Spleen (tissue), 13 donors: ENCODE results near the gene RABEPK. TPM values are rescaled to one million over a fixed set of nuclear protein-coding genes. Genes with fewer than 3 reads are reported as not detected.

Experiments used
- DNase-seq: peaks from one replicate; pipeline ENCODE4 v3.0.0-alpha.2; 2020
- H3K27ac ChIP-seq, 8 donors: fragments of 200-600 bp; sonication (generic) in 7 of 8; 1 replicate in 4 of 8; 2 replicates in 4 of 8; pipeline versions ENCODE4 v1.5.0 to v1.8.0; 2016 to 2021; ENCODE audit warnings: inconsistent platforms in 4 of 8, mild to moderate bottlenecking in 4 of 8, moderate library complexity in 1 of 8
- H3K27me3 ChIP-seq, 7 donors: fragments of 200-600 bp; sonication (generic) in 6 of 7; replicated peaks in 1 of 7; 1 replicate in 4 of 7; 2 replicates in 3 of 7; pipeline versions ENCODE4 v1.5.0 to v1.8.0; 2016 to 2021; ENCODE audit warnings: inconsistent platforms in 3 of 7, mild to moderate bottlenecking in 1 of 7
- H3K36me3 ChIP-seq, 6 donors: fragments of 200-600 bp; sonication (generic) in 5 of 6; 1 replicate in 4 of 6; 2 replicates in 2 of 6; pipeline versions ENCODE4 v1.5.0 to v1.8.0; 2016 to 2021; ENCODE audit warnings: inconsistent platforms in 2 of 6
- H3K4me1 ChIP-seq, 6 donors: fragments of 200-600 bp; sonication (generic) in 5 of 6; 1 replicate in 3 of 6; 2 replicates in 3 of 6; pipeline versions ENCODE4 v1.5.0 to v1.8.0; 2016 to 2021; ENCODE audit warnings: inconsistent platforms in 3 of 6
- H3K4me3 ChIP-seq, 8 donors: fragments of 200-600 bp; sonication (generic) in 7 of 8; 1 replicate in 4 of 8; 2 replicates in 4 of 8; pipeline versions ENCODE4 v1.5.0 to v1.8.0; 2016 to 2021; ENCODE audit warnings: inconsistent platforms in 4 of 8, mild to moderate bottlenecking in 4 of 8, moderate library complexity in 2 of 8
- H3K9me3 ChIP-seq, 8 donors: fragments of 200-600 bp; sonication (generic) in 7 of 8; 1 replicate in 4 of 8; 2 replicates in 4 of 8; pipeline versions ENCODE4 v1.5.0 to v1.8.0; 2016 to 2021; ENCODE audit warnings: inconsistent platforms in 4 of 8
- CTCF ChIP-seq, 11 experiments: fragments of 200-600 bp in 7 of 11; fragments of 450-650 bp in 4 of 11; sonication (generic) in 4 of 11; IDR thresholded peaks in 8 of 11; conservative IDR thresholded peaks in 3 of 11; 1 replicate in 7 of 11; 2 replicates in 4 of 11; pipeline versions ENCODE4 v1.4.0 to v1.8.0; 2016 to 2021; ENCODE audit warnings: antibody characterized with exemption in 11 of 11, inconsistent platforms in 4 of 11, mild to moderate bottlenecking in 1 of 11
- POLR2A ChIP-seq, 3 donors: fragments of 450-650 bp; IDR thresholded peaks; one replicate each; pipeline ENCODE4 v1.5.1; 2017; ENCODE audit warnings: antibody characterized with exemption in 3 of 3, mild to moderate bottlenecking in 1 of 3
- POLR2AphosphoS5 ChIP-seq, 3 donors: sonication (generic); formaldehyde crosslinking; IDR thresholded peaks; one replicate each; pipeline ENCODE4 v1.5.1; 2017; ENCODE audit warnings: antibody characterized with exemption in 3 of 3
- WGBS, 5 donors: extraction: QIAGEN DNeasy Blood & Tissue Kit in 3 of 5; methylation state at CpG; one replicate each; pipeline versions ENCODE4 v1.1.5 to v1.1.7; 2013 to 2018; 5-methylcytosine and 5-hydroxymethylcytosine counted together
- intact Hi-C: fragments of 100-400 bp; cut with DNase I; formaldehyde crosslinking; loops from one replicate; pipeline ENCODE4 v1.15.0; 2023; ENCODE audit warnings: low total_unique reads
- long read RNA-seq, 2 donors: transcript quantifications; one replicate each; lab custom pipeline, GENCODE V29; 2026
- polyA plus RNA-seq, 3 donors: library from polyadenylated mRNA; stranded (reverse); fragments of 200-250 nt; gene quantifications; one replicate each; pipeline ENCODE4 v1.2.1, GENCODE V29; 2013
- total RNA-seq, 7 donors: library from RNA; depleted of rRNA in 3 of 7; stranded (reverse); fragments of >200 nt in 3 of 7; fragmentation: NEBNext Ultra II Directional in 4 of 7; extraction: Animal tissue kit (Norgen Biotek cat#: 25700) in 4 of 7; gene quantifications; one replicate each; pipeline versions ENCODE4 v1.1.0 to v1.2.1, GENCODE V29; 2016 to 2021
- donor health status: healthy with polysubstance abuse.
- donor health status: DM: no; HTN: no; CAD: no; lungs with moderate emphysema.
- donor health status: DM: no; HTN: no; CAD: no.
- donor health status: Bipolar disorder and iron deficiency.
- donor health status: healthy.
- donor health status: DM: no; HTN: no; CAD: no.
- donor health status: DM: yes; HTN: yes; CAD: no.

RABEPK gene
- 10 to 100 TPM in 4 of 7 donors, 1 to 10 TPM in 3; 6.2 to 14.0 (median 10.4) TPM for total RNA-seq
- polyA plus RNA-seq = 10 to 100 TPM; 15.3 to 17.1 (median 16.8) TPM
- long read RNA-seq, donor 1, transcript RABEPK-204 (9 exons, 1,466 nt) = major isoform, 5 of 241 reads
- long read RNA-seq, donor 1, partial matches to known transcripts = 135 of 241 reads
- long read RNA-seq, donor 1, other reads (novel, unspliced or antisense) = 98 of 241 reads
- long read RNA-seq, donor 2, partial matches to known transcripts = 95 of 188 reads
- long read RNA-seq, donor 2, other reads (novel, unspliced or antisense) = 90 of 188 reads

DNA sequence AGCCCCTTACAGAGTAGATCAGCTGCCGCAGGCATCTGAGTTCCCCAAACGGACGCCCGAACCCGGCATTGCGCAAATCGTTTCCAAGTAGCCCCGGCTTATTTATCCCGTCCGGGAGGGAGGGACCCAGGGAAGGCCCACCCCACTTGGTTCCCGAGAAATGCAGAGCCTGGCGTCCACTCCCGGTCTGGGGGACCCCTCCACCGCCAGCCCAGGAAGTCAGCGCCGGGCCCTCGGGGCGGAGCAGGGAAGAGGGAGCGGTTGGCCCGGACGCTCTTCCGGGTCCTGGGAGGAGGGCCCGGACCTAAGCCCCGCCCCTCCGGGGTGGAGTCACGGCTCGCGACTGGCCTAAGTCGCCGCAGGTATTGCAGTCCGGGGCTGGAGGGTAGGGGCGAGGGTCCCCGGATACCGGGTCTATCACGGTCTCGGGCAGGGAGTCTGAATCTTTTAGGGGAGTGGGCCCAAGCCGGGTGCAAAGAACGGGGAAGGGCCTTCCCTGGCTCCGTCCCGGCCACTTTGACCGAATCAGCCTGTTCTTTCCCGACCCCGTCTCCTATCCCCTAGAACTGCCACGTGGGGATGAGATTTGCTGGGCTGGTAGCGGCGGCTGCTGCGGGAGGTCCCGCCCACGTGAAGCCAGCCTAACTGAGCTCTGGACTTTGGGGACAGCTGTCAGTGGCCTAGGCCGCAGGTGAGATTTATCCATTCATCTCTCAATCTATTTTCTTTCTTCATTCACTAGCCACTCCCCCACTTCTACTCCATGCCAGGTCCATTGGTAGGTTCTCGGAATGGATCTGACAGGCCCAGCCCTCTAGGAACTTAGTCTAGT lies at the start of gene RABEPK:
TSS of gene RABEPK (plus strand) at position 327 of the 832 bp plus-strand sequence. CDS start 2,472 bp downstream, outside the sequence.
- TF ChIP-seq POLR2A (IDR thresholded peaks at IDR 0.05) (peak in 2 of 3 donors; percentile 64 to 80), CTCF (IDR thresholded peaks at IDR 0.05 in 8 of 11, conservative IDR thresholded peaks at IDR 0.05 in 3 of 11) (peak in 1 of 11 experiments; percentile 38), POLR2AphosphoS5 (IDR thresholded peaks at IDR 0.05) (peak; percentile 96 to 97 (median 96))
- Histone ChIP-seq H3K9me3 (no peaks in the 10 kb centered on the region), H3K36me3 (peaks cover 0 to 27% (median 8%) of the 10 kb centered on the region in 6 donors), H3K4me3 (peak within 1 kb of the TSS; percentile 49 to 84 (median 69)), H3K27ac (peak within 1 kb of the TSS; percentile 87 to 98 (median 96)), H3K27me3 (no peaks in the 10 kb centered on the region), H3K4me1 (peaks cover 5 to 36% (median 17%) of the 10 kb centered on the region in 6 donors)
- WGBS, 5 donors = 0 to 1% (median 1%) methylated on average over 21 to 51 of the region's 51 CpGs
- intact Hi-C loops = no loop called here
- peak; percentile 98 for DNase-seq

GRCh38 chr9:125151730-125152129 lies 48.6 kb upstream of the RABEPK start:
- intact Hi-C loops = no loop called here
- H3K4me3 ChIP-seq = no peak overlapping the region
- H3K36me3 ChIP-seq = peaks cover 0 to 89% (median 64%) of the 10 kb centered on the region in 6 donors
- DNase-seq = no peak
- no peaks in the 10 kb centered on the region for H3K27me3 ChIP-seq
- H3K9me3 ChIP-seq = no peaks in the 10 kb centered on the region
- no peak for TF ChIP-seq POLR2AphosphoS5 (IDR thresholded peaks at IDR 0.05)
- WGBS, 5 donors = 78 to 96% (median 95%) methylated on average over 2 of the region's 2 CpGs
- peaks cover 0 to 1% (median 0%) of the 10 kb centered on the region in 6 donors for H3K4me1 ChIP-seq
- no peak overlapping the region for H3K27ac ChIP-seq

DNA sequence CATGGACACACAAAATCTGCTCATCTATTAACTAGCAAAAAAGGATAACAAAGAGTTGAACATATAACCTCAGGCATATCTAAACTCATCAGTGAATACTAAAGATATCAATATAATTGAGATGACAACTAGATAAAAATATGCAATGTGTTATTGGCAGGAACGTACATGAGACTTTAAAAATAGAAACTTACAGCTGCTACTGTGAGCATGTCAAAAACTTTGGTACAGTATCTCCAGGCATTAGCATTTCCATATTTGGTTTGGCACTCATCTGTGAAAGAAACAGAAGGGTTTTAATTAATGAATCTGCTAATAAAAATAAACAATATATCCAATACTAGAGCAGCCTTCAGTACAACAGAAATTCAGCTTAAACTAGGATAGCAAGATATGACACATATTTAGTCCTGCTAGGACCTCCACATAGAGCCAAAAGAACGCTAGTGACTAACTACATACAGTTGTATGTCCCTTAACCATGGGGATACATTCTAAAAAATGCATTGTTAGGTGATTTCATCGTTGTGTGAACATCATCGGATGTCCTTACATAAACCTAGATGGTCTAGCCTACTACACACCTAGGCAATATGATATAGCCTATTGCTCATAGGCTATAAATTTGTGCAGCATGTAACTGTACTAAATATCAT lies 46.5 kb upstream of the RABEPK start:
- WGBS, 5 donors = 88 to 93% (median 91%) methylated on average over 4 of the region's 4 CpGs
- Histone ChIP-seq H3K4me3 (no peak overlapping the region), H3K9me3 (no peaks in the 10 kb centered on the region), H3K4me1 (peaks cover 0 to 3% (median 0%) of the 10 kb centered on the region in 6 donors), H3K27ac (no peak overlapping the region), H3K27me3 (no peaks in the 10 kb centered on the region), H3K36me3 (peaks cover 0 to 98% (median 69%) of the 10 kb centered on the region in 6 donors)
- DNase-seq = no peak
- TF ChIP-seq CTCF (IDR thresholded peaks at IDR 0.05 in 8 of 11, conservative IDR thresholded peaks at IDR 0.05 in 3 of 11) (no peak), POLR2A (IDR thresholded peaks at IDR 0.05) (no peak), POLR2AphosphoS5 (IDR thresholded peaks at IDR 0.05) (no peak)
- intact Hi-C loops = no loop called here

DNA sequence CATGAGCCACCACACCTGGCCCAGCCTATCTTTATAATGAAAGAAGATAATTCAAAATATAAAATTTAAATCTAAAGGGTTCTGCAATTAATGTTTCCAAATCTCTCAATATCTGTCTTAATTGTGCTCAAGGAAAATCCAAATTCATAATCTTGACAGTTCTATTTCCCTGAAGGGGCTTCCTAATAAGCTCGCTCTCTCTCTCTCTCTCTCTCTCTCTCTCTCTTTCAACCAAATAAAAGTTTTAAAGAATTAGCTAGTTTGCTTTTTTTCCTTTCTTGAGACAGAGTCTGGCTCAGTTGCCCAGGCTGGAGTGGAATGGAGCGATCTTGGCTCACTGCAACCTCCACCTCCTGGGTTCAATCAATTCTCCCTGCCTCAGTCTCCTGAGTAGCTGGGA lies 43.8 kb upstream of the RABEPK start:
- WGBS, 5 donors = 93 to 100% (median 98%) methylated on average over 2 of the region's 2 CpGs
- Histone ChIP-seq H3K9me3 (no peaks in the 10 kb centered on the region), H3K27ac (no peak overlapping the region), H3K4me3 (no peak overlapping the region), H3K27me3 (no peaks in the 10 kb centered on the region), H3K4me1 (peaks cover 0 to 9% (median 3%) of the 10 kb centered on the region in 6 donors), H3K36me3 (peaks cover 0 to 83% (median 46%) of the 10 kb centered on the region in 6 donors)
- DNase-seq = no peak
- TF ChIP-seq POLR2AphosphoS5 (IDR thresholded peaks at IDR 0.05) = no peak
- no peak for TF ChIP-seq POLR2A (IDR thresholded peaks at IDR 0.05)
- TF ChIP-seq CTCF (IDR thresholded peaks at IDR 0.05 in 8 of 11, conservative IDR thresholded peaks at IDR 0.05 in 3 of 11) = no peak
- intact Hi-C loops = no loop called here
